ENCODE data around the gene LPIN1. TPM values are rescaled to one million over a fixed set of nuclear protein-coding genes. Genes with fewer than 3 reads are reported as not detected.

Gene LPIN1
- total RNA-seq, 2 experiments from 2014 or later = 115 to 128 TPM

DNA sequence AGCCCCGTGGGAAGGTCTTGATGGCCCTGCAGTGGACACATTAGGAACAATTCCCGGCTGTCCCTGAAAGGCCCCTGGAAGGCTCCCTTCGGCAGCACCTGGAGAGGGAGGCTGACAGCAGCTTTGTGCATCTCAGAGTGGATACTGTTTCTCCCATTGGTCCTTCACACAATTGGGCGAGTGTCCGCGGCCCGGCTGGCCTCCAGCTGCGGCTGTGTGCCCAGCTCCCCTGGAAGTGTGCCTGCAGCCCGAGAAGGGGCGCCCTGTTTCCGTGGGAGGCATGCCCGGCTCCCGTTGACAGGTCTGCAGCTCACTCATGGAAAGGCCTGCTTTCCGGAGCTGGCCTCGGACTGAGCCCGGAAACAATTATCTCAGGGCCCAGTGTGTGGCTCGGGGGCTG, 103.7 kb downstream of the LPIN1 start:
- no peak overlapping the region for H3K27ac Mint-ChIP-seq
- Histone ChIP-seq H3K27ac (ENCODE audit: low read depth in 1 of 2, low read length in 2 of 2) (no peak overlapping the region), H3K27me3 (ENCODE audit: control insufficient read depth in 1 of 2, insufficient read depth in 2 of 2, low read length in 2 of 2) (no peaks in the 10 kb centered on the region), H3K9me3 (ENCODE audit: control insufficient read depth in 1 of 2, insufficient read depth in 1 of 2, low read length in 2 of 2) (peaks cover 0 to 12% of the 10 kb centered on the region in 2 experiments), H3K4me3 (ENCODE audit: low read length) (no peak overlapping the region), H3K36me3 (ENCODE audit: insufficient read depth, low read length) (no peaks in the 10 kb centered on the region), H3K4me1 (ENCODE audit: insufficient read depth, low read length) (no peaks in the 10 kb centered on the region)
- ATAC-seq (ENCODE audit: poor library complexity) (no peak), DNase-seq (no peak)
- no peak overlapping the region for H3K4me3 Mint-ChIP-seq
- TF ChIP-seq, protein P1, sequence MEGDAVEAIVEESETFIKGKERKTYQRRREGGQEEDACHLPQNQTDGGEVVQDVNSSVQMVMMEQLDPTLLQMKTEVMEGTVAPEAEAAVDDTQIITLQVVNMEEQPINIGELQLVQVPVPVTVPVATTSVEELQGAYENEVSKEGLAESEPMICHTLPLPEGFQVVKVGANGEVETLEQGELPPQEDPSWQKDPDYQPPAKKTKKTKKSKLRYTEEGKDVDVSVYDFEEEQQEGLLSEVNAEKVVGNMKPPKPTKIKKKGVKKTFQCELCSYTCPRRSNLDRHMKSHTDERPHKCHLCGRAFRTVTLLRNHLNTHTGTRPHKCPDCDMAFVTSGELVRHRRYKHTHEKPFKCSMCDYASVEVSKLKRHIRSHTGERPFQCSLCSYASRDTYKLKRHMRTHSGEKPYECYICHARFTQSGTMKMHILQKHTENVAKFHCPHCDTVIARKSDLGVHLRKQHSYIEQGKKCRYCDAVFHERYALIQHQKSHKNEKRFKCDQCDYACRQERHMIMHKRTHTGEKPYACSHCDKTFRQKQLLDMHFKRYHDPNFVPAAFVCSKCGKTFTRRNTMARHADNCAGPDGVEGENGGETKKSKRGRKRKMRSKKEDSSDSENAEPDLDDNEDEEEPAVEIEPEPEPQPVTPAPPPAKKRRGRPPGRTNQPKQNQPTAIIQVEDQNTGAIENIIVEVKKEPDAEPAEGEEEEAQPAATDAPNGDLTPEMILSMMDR (IDR thresholded peaks at IDR 0.05) = no peak
- ChIA-PET CTCF (no interaction called here), POLR2A (no interaction called here)
- no peaks in the 10 kb centered on the region for H3K27me3 Mint-ChIP-seq
- no peaks in the 10 kb centered on the region for H3K36me3 Mint-ChIP-seq (ENCODE audit: low read depth)
- intact Hi-C loops (cut with DNase I, micrococcal nuclease) = loop anchor here in 1 of 2 experiments (10.0 kb wide), 1 partner anchor 715 kb away; no protein-coding TSS in a partner anchor
- H3K4me1 Mint-ChIP-seq (ENCODE audit: low read depth) = no peaks in the 10 kb centered on the region
- peaks cover 4% of the 10 kb centered on the region for H3K9me3 Mint-ChIP-seq

DNA sequence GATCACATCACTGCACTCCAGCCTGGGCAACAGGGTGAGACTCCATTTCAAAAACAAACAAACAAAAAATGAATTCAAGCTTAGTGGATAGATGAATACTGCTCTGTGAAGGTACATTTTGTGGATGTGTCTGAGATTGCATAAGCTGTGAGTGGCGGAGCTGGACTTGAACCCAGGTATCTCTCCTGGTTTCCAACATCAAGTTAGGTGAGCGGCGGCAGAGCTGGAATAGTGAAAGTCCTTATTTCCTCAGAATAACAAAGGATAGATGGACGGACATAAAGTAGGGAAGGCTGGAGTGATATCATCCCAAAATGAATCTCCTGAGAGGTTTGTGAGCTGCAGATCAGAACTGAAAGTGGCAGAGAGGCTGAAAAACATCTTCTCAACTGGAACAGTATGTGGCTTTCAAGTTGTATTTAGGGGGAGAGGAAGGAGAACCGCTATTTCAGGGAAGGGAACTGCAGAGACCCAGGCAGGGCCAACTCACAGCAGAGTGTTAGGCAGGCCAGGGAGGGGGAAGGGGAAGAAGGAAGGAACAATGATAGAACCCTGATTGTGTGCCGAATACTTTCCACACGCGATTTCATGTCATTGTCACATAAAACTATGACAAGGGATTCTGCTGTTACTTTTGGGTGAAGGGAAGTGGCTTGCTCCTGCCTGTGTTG, 106.2 kb downstream of the LPIN1 start:
- no peaks in the 10 kb centered on the region for H3K4me1 ChIP-seq (ENCODE audit: insufficient read depth, low read length)
- Mint-ChIP-seq H3K36me3 (ENCODE audit: low read depth) (no peaks in the 10 kb centered on the region), H3K4me3 (no peak overlapping the region), H3K4me1 (ENCODE audit: low read depth) (no peaks in the 10 kb centered on the region), H3K27ac (no peak overlapping the region), H3K27me3 (no peaks in the 10 kb centered on the region), H3K9me3 (peaks cover 3% of the 10 kb centered on the region)
- ATAC-seq (ENCODE audit: poor library complexity) (no peak), DNase-seq (no peak)
- TF ChIP-seq, protein P1 (IDR thresholded peaks at IDR 0.05) = no peak
- no peak overlapping the region for H3K4me3 ChIP-seq (ENCODE audit: low read length)
- H3K9me3 ChIP-seq (ENCODE audit: control insufficient read depth in 1 of 2, insufficient read depth in 1 of 2, low read length in 2 of 2) = peaks cover 0 to 10% of the 10 kb centered on the region in 2 experiments
- H3K27ac ChIP-seq (ENCODE audit: low read depth in 1 of 2, low read length in 2 of 2) = no peak overlapping the region
- H3K27me3 ChIP-seq (ENCODE audit: control insufficient read depth in 1 of 2, insufficient read depth in 2 of 2, low read length in 2 of 2) = no peaks in the 10 kb centered on the region
- CTCF ChIA-PET = no interaction called here
- H3K36me3 ChIP-seq (ENCODE audit: insufficient read depth, low read length) = no peaks in the 10 kb centered on the region
- POLR2A ChIA-PET = no interaction called here
- intact Hi-C loops (cut with DNase I, micrococcal nuclease) = loop anchor here in 1 of 2 experiments (10.0 kb wide), 1 partner anchor 712 kb away; no protein-coding TSS in a partner anchor

DNA sequence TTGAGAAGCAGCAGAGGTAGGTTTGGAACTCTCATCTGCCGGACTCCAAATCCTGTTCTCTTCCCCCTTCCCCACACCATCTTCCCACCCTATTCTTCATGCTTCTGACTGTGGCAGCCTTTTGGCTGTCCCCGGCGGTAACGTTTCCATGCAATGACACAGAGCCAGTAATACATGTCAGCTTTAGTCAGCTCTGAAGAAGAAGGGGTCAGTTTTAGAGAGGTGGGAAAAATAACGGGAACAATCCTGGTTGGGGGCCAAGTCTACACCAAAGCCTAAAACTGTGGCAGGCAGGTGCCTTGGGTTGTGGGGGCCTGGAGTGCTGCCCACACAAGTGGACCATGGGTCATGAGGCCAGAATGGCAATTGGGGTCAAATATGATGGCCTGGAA, 106.8 kb downstream of the LPIN1 start:
- H3K4me1 ChIP-seq (ENCODE audit: insufficient read depth, low read length) = no peaks in the 10 kb centered on the region
- TF ChIP-seq, protein P1 (IDR thresholded peaks at IDR 0.05) = no peak
- Mint-ChIP-seq H3K27ac (no peak overlapping the region), H3K27me3 (no peaks in the 10 kb centered on the region), H3K4me1 (ENCODE audit: low read depth) (no peaks in the 10 kb centered on the region), H3K4me3 (no peak overlapping the region), H3K36me3 (ENCODE audit: low read depth) (no peaks in the 10 kb centered on the region), H3K9me3 (no peaks in the 10 kb centered on the region)
- CTCF ChIA-PET = no interaction called here
- intact Hi-C loops (cut with DNase I, micrococcal nuclease) = loop anchor here in 1 of 2 experiments (10.0 kb wide), 1 partner anchor 712 kb away; no protein-coding TSS in a partner anchor
- POLR2A ChIA-PET = no interaction called here
- H3K27ac ChIP-seq (ENCODE audit: low read depth in 1 of 2, low read length in 2 of 2) = no peak overlapping the region
- H3K4me3 ChIP-seq (ENCODE audit: low read length) = no peak overlapping the region
- H3K36me3 ChIP-seq (ENCODE audit: insufficient read depth, low read length) = no peaks in the 10 kb centered on the region
- ATAC-seq (ENCODE audit: poor library complexity) = no peak
- no peaks in the 10 kb centered on the region for H3K27me3 ChIP-seq (ENCODE audit: control insufficient read depth in 1 of 2, insufficient read depth in 2 of 2, low read length in 2 of 2)
- peaks cover 0 to 13% of the 10 kb centered on the region in 2 experiments for H3K9me3 ChIP-seq (ENCODE audit: control insufficient read depth in 1 of 2, insufficient read depth in 1 of 2, low read length in 2 of 2)
- no peak for DNase-seq

All from CD4-positive, alpha-beta T cell (primary cell).